Measurements from ENCODE around the gene BMPR1B. TPM values are rescaled to one million over a fixed set of nuclear protein-coding genes. Genes with fewer than 3 reads are reported as not detected.

The BMPR1B gene
- total and polyA plus RNA-seq, 4 donors: 0.27 to 0.70 (median 0.48) TPM

DNA sequence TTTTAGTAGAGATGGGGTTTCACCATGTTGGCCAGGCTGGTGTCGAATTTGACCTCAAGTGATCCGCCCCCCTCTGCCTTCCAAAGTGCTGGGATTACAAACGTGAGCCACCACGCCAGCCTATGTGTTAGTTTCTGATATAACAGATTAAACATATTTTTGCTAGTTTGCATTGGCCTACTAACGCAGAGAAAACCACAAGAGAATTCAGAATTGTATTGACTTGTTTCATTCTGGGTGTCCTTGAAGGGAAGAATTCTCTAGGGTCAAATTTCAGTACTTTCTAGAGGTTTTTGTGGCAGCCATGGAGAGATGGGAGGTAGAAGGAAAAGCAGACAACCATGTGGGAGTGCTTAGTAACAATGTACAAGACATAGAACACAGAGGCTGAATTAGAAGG is 46.1 kb upstream of the BMPR1B start:
- no peak overlapping the region for H3K9ac ChIP-seq (ENCODE audit: low read depth in 1 of 2, low read length in 2 of 2)
- H3K27me3 ChIP-seq (ENCODE audit: control insufficient read depth in 4 of 4, insufficient read depth in 4 of 4, low read length in 3 of 4): no peaks in the 10 kb centered on the region
- WGBS: 92% methylated on average over 5 of the region's 5 CpGs
- no peaks in the 10 kb centered on the region for H3K36me3 ChIP-seq (ENCODE audit: control insufficient read depth in 4 of 4, insufficient read depth in 3 of 4, low read depth in 1 of 4, low read length in 3 of 4)
- no peaks in the 10 kb centered on the region for H3K9me3 ChIP-seq (ENCODE audit: control insufficient read depth in 4 of 4, low read length in 3 of 4)
- TF ChIP-seq, protein P1, sequence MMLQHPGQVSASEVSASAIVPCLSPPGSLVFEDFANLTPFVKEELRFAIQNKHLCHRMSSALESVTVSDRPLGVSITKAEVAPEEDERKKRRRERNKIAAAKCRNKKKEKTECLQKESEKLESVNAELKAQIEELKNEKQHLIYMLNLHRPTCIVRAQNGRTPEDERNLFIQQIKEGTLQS (IDR thresholded peaks at IDR 0.05): no peak
- TF ChIP-seq, protein P2, sequence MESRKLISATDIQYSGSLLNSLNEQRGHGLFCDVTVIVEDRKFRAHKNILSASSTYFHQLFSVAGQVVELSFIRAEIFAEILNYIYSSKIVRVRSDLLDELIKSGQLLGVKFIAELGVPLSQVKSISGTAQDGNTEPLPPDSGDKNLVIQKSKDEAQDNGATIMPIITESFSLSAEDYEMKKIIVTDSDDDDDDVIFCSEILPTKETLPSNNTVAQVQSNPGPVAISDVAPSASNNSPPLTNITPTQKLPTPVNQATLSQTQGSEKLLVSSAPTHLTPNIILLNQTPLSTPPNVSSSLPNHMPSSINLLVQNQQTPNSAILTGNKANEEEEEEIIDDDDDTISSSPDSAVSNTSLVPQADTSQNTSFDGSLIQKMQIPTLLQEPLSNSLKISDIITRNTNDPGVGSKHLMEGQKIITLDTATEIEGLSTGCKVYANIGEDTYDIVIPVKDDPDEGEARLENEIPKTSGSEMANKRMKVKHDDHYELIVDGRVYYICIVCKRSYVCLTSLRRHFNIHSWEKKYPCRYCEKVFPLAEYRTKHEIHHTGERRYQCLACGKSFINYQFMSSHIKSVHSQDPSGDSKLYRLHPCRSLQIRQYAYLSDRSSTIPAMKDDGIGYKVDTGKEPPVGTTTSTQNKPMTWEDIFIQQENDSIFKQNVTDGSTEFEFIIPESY (IDR thresholded peaks at IDR 0.05): no peak
- TF ChIP-seq RAD21 (IDR thresholded peaks at IDR 0.05) (no peak), REST (IDR thresholded peaks at IDR 0.05) (no peak), NR2F2 (IDR thresholded peaks at IDR 0.05) (no peak), YY1 (IDR thresholded peaks at IDR 0.05) (no peak), HNF4G (IDR thresholded peaks at IDR 0.05) (no peak), JUND (IDR thresholded peaks at IDR 0.05) (no peak), TAF1 (conservative IDR thresholded peaks at IDR 0.05) (no peak), SP1 (IDR thresholded peaks at IDR 0.05) (no peak), GABPA (IDR thresholded peaks at IDR 0.05 in 1 of 2, conservative IDR thresholded peaks at IDR 0.05 in 1 of 2) (no peak), CTCF (IDR thresholded peaks at IDR 0.05; ENCODE audit: low read depth, low read length, missing input control) (no peak), FOXA2 (IDR thresholded peaks at IDR 0.05) (no peak), HNF4A (conservative IDR thresholded peaks at IDR 0.05) (no peak), EGR1 (IDR thresholded peaks at IDR 0.05; ENCODE audit: low read depth in 2 of 2) (no peak)
- TF ChIP-seq, protein P3, sequence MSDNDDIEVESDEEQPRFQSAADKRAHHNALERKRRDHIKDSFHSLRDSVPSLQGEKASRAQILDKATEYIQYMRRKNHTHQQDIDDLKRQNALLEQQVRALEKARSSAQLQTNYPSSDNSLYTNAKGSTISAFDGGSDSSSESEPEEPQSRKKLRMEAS (IDR thresholded peaks at IDR 0.05): no peak
- no peaks in the 10 kb centered on the region for H3K4me1 ChIP-seq (ENCODE audit: control insufficient read depth in 4 of 4, insufficient read depth in 4 of 4, low read length in 3 of 4)
- no peak for DNase-seq (ENCODE audit: low spot score)
- no peak overlapping the region for H3K4me3 ChIP-seq (ENCODE audit: low read depth in 1 of 3, low read length in 3 of 3)
- no peak overlapping the region for H3K27ac ChIP-seq (ENCODE audit: low read depth in 1 of 2, low read length in 2 of 2)

Measured in liver (tissue), 9 donors.